ENCODE data around the gene TGIF2. TPM values are rescaled to one million over a fixed set of nuclear protein-coding genes. Genes with fewer than 3 reads are reported as not detected.

TGIF2 gene
- total and polyA plus RNA-seq, 2 donors (not counting 1 experiment from before 2014, with no cell fraction given), result 24.0 to 45.6 TPM

DNA sequence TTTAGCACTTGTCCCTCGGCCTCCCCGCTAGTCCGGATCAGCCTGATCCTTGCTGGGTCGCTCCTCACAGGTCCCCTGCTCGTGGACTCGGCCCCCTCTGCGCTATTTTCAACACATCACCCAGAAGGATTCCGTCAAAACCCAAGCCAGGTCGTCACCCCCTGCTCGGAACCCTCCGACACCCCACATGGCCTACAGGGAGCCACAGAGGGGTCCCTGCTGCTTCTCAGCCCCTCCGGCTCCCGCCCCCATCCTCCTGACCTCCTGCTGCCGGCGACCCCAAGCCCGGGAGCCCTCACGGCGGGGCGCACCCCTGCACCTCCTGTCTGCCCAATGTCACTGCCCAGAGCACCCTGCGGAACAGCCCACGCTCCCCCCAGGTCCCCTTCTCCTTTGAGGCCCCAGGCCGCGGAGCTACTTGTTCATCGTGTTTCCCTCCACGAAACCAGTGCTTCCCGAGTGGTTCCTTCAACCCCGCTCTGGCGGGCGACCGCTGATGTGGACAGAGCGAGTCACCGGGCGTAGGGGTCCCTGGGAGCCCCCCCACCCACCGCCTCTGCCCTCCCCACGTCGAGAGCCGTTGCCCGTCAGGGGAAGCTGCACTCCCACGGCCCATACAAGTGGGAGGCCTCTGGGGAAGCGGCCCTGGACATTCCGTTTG lies 32.7 kb upstream of the TGIF2 start:
- Histone ChIP-seq H3K4me2 (replicated peaks; ENCODE audit: low read depth, low read length, poor library complexity, severe bottlenecking) (peak overlapping the region; percentile 82), H4K20me1 (ENCODE audit: control insufficient read depth, insufficient read depth, low read length, poor library complexity, severe bottlenecking) (no peaks in the 10 kb centered on the region), H3K4me3 (ENCODE audit: control extremely low read depth in 1 of 5, extremely low read depth in 1 of 5, insufficient read depth in 1 of 5, low read depth in 2 of 5, low read length in 4 of 5) (peak overlapping the region in 4 of 5 experiments; percentile 28 to 58 (median 46)), H3K9ac (ENCODE audit: low read length) (peak overlapping the region; percentile 63), H3K27me3 (replicated peaks in 1 of 4; ENCODE audit: control extremely low read depth in 1 of 4, control insufficient read depth in 3 of 4, insufficient read depth in 4 of 4, low read length in 3 of 4) (peaks cover 0 to 3% (median 0%) of the 10 kb centered on the region in 4 experiments), H3K4me1 (ENCODE audit: control insufficient read depth in 2 of 2, insufficient read depth in 2 of 2, low read length in 2 of 2) (peaks cover 9 to 15% of the 10 kb centered on the region in 2 donors), H3K9me3 (ENCODE audit: control extremely low read depth in 1 of 3, control insufficient read depth in 2 of 3, insufficient read depth in 1 of 3, low read length in 2 of 3) (no peaks in the 10 kb centered on the region), H3K27ac (ENCODE audit: low read length in 2 of 2) (peak overlapping the region in 1 of 2 donors; percentile 57), H3K79me2 (ENCODE audit: control insufficient read depth, insufficient read depth, low read length) (peaks cover 3% of the 10 kb centered on the region), H2AFZ (ENCODE audit: insufficient read depth, low read depth, low read length, poor library complexity, severe bottlenecking) (peak overlapping the region; percentile 87), H3K36me3 (replicated peaks in 1 of 2; ENCODE audit: control extremely low read depth in 1 of 2, control insufficient read depth in 1 of 2, extremely low read depth in 1 of 2, insufficient read depth in 2 of 2, low read length in 1 of 2) (no peaks in the 10 kb centered on the region)
- ChIA-PET CTCF (interaction anchor here (1.3 kb wide), 1 partner anchor 64 kb away, joined by 4 read pairs; the partner anchor contains the start of gene RAB5IF), POLR2A (no interaction called here)
- TF ChIP-seq EZH2 (IDR thresholded peaks at IDR 0.05; ENCODE audit: borderline replicate concordance, insufficient read depth, low read depth, low read length, poor library complexity, severe bottlenecking) (no peak), CTCF (IDR thresholded peaks at IDR 0.05) (no peak)
- H3K4me3 Mint-ChIP-seq, result peak overlapping the region; percentile 74
- peak overlapping the region; percentile 53 for H3K27ac Mint-ChIP-seq
- DNase-seq, result no peak
- WGBS (ENCODE audit: insufficient coverage), result 71% methylated on average over 38 of the region's 41 CpGs
- H3K9me3 Mint-ChIP-seq (ENCODE audit: insufficient read depth), result no peaks in the 10 kb centered on the region
- no peak for ATAC-seq (ENCODE audit: low read depth)
- peaks cover 3% of the 10 kb centered on the region for H3K4me1 Mint-ChIP-seq
- intact Hi-C loops (cut with micrococcal nuclease), result no loop called here
- H3K27me3 Mint-ChIP-seq, result no peaks in the 10 kb centered on the region

- WGBS (ENCODE audit: insufficient coverage), result 11% methylated on average over 39 of the region's 41 CpGs
- Histone ChIP-seq H3K79me2 (ENCODE audit: control insufficient read depth, insufficient read depth, low read length) (peaks cover 3% of the 10 kb centered on the region), H4K20me1 (ENCODE audit: control insufficient read depth, insufficient read depth, low read length, poor library complexity, severe bottlenecking) (no peaks in the 10 kb centered on the region), H2AFZ (ENCODE audit: insufficient read depth, low read depth, low read length, poor library complexity, severe bottlenecking) (peak within 1 kb of the TSS; percentile 87), H3K4me3 (ENCODE audit: control extremely low read depth in 1 of 5, extremely low read depth in 1 of 5, insufficient read depth in 1 of 5, low read depth in 2 of 5, low read length in 4 of 5) (peak within 1 kb of the TSS in 4 of 5 experiments; percentile 35 to 58 (median 46)), H3K9ac (ENCODE audit: low read length) (peak within 1 kb of the TSS; percentile 63), H3K4me2 (replicated peaks; ENCODE audit: low read depth, low read length, poor library complexity, severe bottlenecking) (peak within 1 kb of the TSS; percentile 82), H3K36me3 (replicated peaks in 1 of 2; ENCODE audit: control extremely low read depth in 1 of 2, control insufficient read depth in 1 of 2, extremely low read depth in 1 of 2, insufficient read depth in 2 of 2, low read length in 1 of 2) (no peaks in the 10 kb centered on the region), H3K4me1 (ENCODE audit: control insufficient read depth in 2 of 2, insufficient read depth in 2 of 2, low read length in 2 of 2) (peaks cover 9 to 15% of the 10 kb centered on the region in 2 donors), H3K9me3 (ENCODE audit: control extremely low read depth in 1 of 3, control insufficient read depth in 2 of 3, insufficient read depth in 1 of 3, low read length in 2 of 3) (no peaks in the 10 kb centered on the region), H3K27me3 (replicated peaks in 1 of 4; ENCODE audit: control extremely low read depth in 1 of 4, control insufficient read depth in 3 of 4, insufficient read depth in 4 of 4, low read length in 3 of 4) (peaks cover 0 to 3% (median 0%) of the 10 kb centered on the region in 4 experiments), H3K27ac (ENCODE audit: low read length in 2 of 2) (peak within 1 kb of the TSS in 1 of 2 donors; percentile 57)
- Mint-ChIP-seq H3K4me3 (peak within 1 kb of the TSS; percentile 74), H3K27me3 (no peaks in the 10 kb centered on the region), H3K9me3 (ENCODE audit: insufficient read depth) (no peaks in the 10 kb centered on the region), H3K27ac (peak within 1 kb of the TSS; percentile 53), H3K4me1 (peaks cover 3% of the 10 kb centered on the region)
- ATAC-seq (ENCODE audit: low read depth), result peak; percentile 80
- CTCF ChIA-PET, result interaction anchor here (1.3 kb wide), 1 partner anchor 64 kb away, joined by 4 read pairs; the partner anchor contains the start of gene RAB5IF
- DNase-seq, result peak; percentile 41
- no peak for TF ChIP-seq CTCF (IDR thresholded peaks at IDR 0.05)
- TF ChIP-seq EZH2 (IDR thresholded peaks at IDR 0.05; ENCODE audit: borderline replicate concordance, insufficient read depth, low read depth, low read length, poor library complexity, severe bottlenecking), result no peak
- intact Hi-C loops (cut with micrococcal nuclease), result no loop called here
- POLR2A ChIA-PET, result interaction anchor here (0.9 kb wide), 1 partner anchor 65 kb away, joined by 3 read pairs; the partner anchor contains the start of gene RAB5IF
Observed at GRCh38 chr20:36541227-36541767, 32.1 kb upstream of the TGIF2 start, which contains the start of gene MYL9. Gene MYL9, plus strand, starts transcription at chr20:36541519. Its CDS starts 3,366 bp downstream, at chr20:36544885.

All from B cell (primary cell).